ENCODE measurements around the gene ITPR3.
A peak's percentile ranks its signal among the peaks of the same experiment; 100 is the strongest.
"Not testable (repeated sequence)": the region's sequence is repeated elsewhere in the genome, so short reads cannot be mapped to it uniquely, and the experiment has no call there.

Gene ITPR3

GRCh38 chr6:33591424-33592032, 29.6 kb upstream of the ITPR3 start:
- DNase-seq: no peak

GRCh38 chr6:33592280-33592594, 28.9 kb upstream of the ITPR3 start:
- no peak for DNase-seq

- DNase-seq: no peak
Observed at GRCh38 chr6:33592595-33593413, 28.3 kb upstream of the ITPR3 start.

- no peak for DNase-seq
Observed at GRCh38 chr6:33593414-33593727, 27.8 kb upstream of the ITPR3 start.

- no peak for DNase-seq
Observed at GRCh38 chr6:33595001-33595846, 25.9 kb upstream of the ITPR3 start.

GRCh38 chr6:33596894-33597293, 24.2 kb upstream of the ITPR3 start:
- DNase-seq: not testable (repeated sequence)

- no peak for DNase-seq
Observed at GRCh38 chr6:33597551-33598322, 23.4 kb upstream of the ITPR3 start.

GRCh38 chr6:33599413-33599938, 21.6 kb upstream of the ITPR3 start:
- peak; percentile 47 for DNase-seq

GRCh38 chr6:33600761-33601160, 20.4 kb upstream of the ITPR3 start:
- no peak for DNase-seq

- DNase-seq: no peak
Observed at GRCh38 chr6:33602180-33602579, 18.9 kb upstream of the ITPR3 start.

GRCh38 chr6:33604941-33605854, 15.9 kb upstream of the ITPR3 start:
- DNase-seq: no peak

GRCh38 chr6:33606642-33607041, 14.5 kb upstream of the ITPR3 start:
- no peak for DNase-seq

GRCh38 chr6:33607126-33607783, 13.9 kb upstream of the ITPR3 start:
- DNase-seq: no peak

GRCh38 chr6:33607784-33608161, 13.3 kb upstream of the ITPR3 start:
- DNase-seq: no peak

GRCh38 chr6:33609019-33609418, 12.1 kb upstream of the ITPR3 start:
- no peak for DNase-seq

GRCh38 chr6:33609528-33609927, 11.6 kb upstream of the ITPR3 start:
- no peak for DNase-seq

- no peak for DNase-seq
Observed at GRCh38 chr6:33610067-33610466, 11.1 kb upstream of the ITPR3 start.

GRCh38 chr6:33610779-33611732, 10.1 kb upstream of the ITPR3 start:
- DNase-seq: no peak

- no peak for DNase-seq
Observed at GRCh38 chr6:33613146-33613794, 7.9 kb upstream of the ITPR3 start.

- no peak for DNase-seq
Observed at GRCh38 chr6:33613795-33614168, 7.3 kb upstream of the ITPR3 start.
